Measurements from ENCODE around the gene PCBP3.

PCBP3 gene

GRCh38 chr21:45768740-45769048 lies 125.2 kb downstream of the PCBP3 start:
- DNase-seq, result peak; percentile 59
- Mint-ChIP-seq H3K36me3 (ENCODE audit: low read depth) (peaks cover 1% of the 10 kb centered on the region), H3K27ac (peak overlapping the region; percentile 97), H3K4me1 (ENCODE audit: low read depth) (peaks cover 62% of the 10 kb centered on the region), H3K27me3 (no peaks in the 10 kb centered on the region), H3K9me3 (peaks cover 2% of the 10 kb centered on the region), H3K4me3 (peak overlapping the region; percentile 65)

- peaks cover 62% of the 10 kb centered on the region for H3K4me1 Mint-ChIP-seq (ENCODE audit: low read depth)
- peaks cover 3% of the 10 kb centered on the region for H3K36me3 Mint-ChIP-seq (ENCODE audit: low read depth)
- peak overlapping the region; percentile 65 for H3K4me3 Mint-ChIP-seq
- no peaks in the 10 kb centered on the region for H3K27me3 Mint-ChIP-seq
- peak; percentile 43 for DNase-seq
- peak overlapping the region; percentile 97 for H3K27ac Mint-ChIP-seq
- peaks cover 2% of the 10 kb centered on the region for H3K9me3 Mint-ChIP-seq
These were observed 125.8 kb downstream of the PCBP3 start for GRCh38 chr21:45769294-45769693.

GRCh38 chr21:45769896-45770295 lies 126.4 kb downstream of the PCBP3 start:
- Mint-ChIP-seq H3K27me3 (no peaks in the 10 kb centered on the region), H3K27ac (peak overlapping the region; percentile 97)
- no peak for DNase-seq

GRCh38 chr21:45772180-45772579 lies 128.7 kb downstream of the PCBP3 start:
- no peak for DNase-seq
- no peak overlapping the region for H3K4me3 Mint-ChIP-seq
- no peaks in the 10 kb centered on the region for H3K27me3 Mint-ChIP-seq
- peaks cover 39% of the 10 kb centered on the region for H3K4me1 Mint-ChIP-seq (ENCODE audit: low read depth)
- H3K27ac Mint-ChIP-seq, result no peak overlapping the region
- H3K9me3 Mint-ChIP-seq, result peaks cover 8% of the 10 kb centered on the region
- H3K36me3 Mint-ChIP-seq (ENCODE audit: low read depth), result peaks cover 8% of the 10 kb centered on the region

More at GRCh38 chr21:45769896-45770295, 126.4 kb downstream of the PCBP3 start:
- Mint-ChIP-seq H3K9me3 (peaks cover 2% of the 10 kb centered on the region), H3K4me1 (ENCODE audit: low read depth) (peaks cover 58% of the 10 kb centered on the region), H3K36me3 (ENCODE audit: low read depth) (peaks cover 3% of the 10 kb centered on the region), H3K4me3 (peak overlapping the region; percentile 65)

- DNase-seq, result no peak
- Mint-ChIP-seq H3K27me3 (no peaks in the 10 kb centered on the region), H3K27ac (no peak overlapping the region), H3K9me3 (peaks cover 18% of the 10 kb centered on the region), H3K4me3 (no peak overlapping the region), H3K4me1 (ENCODE audit: low read depth) (peaks cover 18% of the 10 kb centered on the region), H3K36me3 (ENCODE audit: low read depth) (peaks cover 12% of the 10 kb centered on the region)
These were observed 130.8 kb downstream of the PCBP3 start for GRCh38 chr21:45774291-45774690.

GRCh38 chr21:45776971-45777370 lies 133.4 kb downstream of the PCBP3 start:
- no peak for DNase-seq
- H3K4me3 Mint-ChIP-seq, result no peak overlapping the region
- peaks cover 6% of the 10 kb centered on the region for H3K4me1 Mint-ChIP-seq (ENCODE audit: low read depth)
- H3K9me3 Mint-ChIP-seq, result peaks cover 18% of the 10 kb centered on the region
- H3K27ac Mint-ChIP-seq, result no peak overlapping the region
- peaks cover 5% of the 10 kb centered on the region for H3K27me3 Mint-ChIP-seq
- peaks cover 12% of the 10 kb centered on the region for H3K36me3 Mint-ChIP-seq (ENCODE audit: low read depth)

- DNase-seq, result no peak
- Mint-ChIP-seq H3K36me3 (ENCODE audit: low read depth) (peaks cover 11% of the 10 kb centered on the region), H3K4me1 (ENCODE audit: low read depth) (peaks cover 6% of the 10 kb centered on the region), H3K4me3 (no peak overlapping the region), H3K27me3 (peaks cover 5% of the 10 kb centered on the region), H3K27ac (no peak overlapping the region), H3K9me3 (peaks cover 16% of the 10 kb centered on the region)
These were observed 135.2 kb downstream of the PCBP3 start for GRCh38 chr21:45778686-45779085.

GRCh38 chr21:45779226-45779625 lies 135.7 kb downstream of the PCBP3 start:
- no peak overlapping the region for H3K4me3 Mint-ChIP-seq
- no peak for DNase-seq
- peaks cover 16% of the 10 kb centered on the region for H3K9me3 Mint-ChIP-seq
- peaks cover 9% of the 10 kb centered on the region for H3K36me3 Mint-ChIP-seq (ENCODE audit: low read depth)
- H3K27ac Mint-ChIP-seq, result no peak overlapping the region
- peaks cover 6% of the 10 kb centered on the region for H3K4me1 Mint-ChIP-seq (ENCODE audit: low read depth)
- H3K27me3 Mint-ChIP-seq, result peaks cover 5% of the 10 kb centered on the region

- no peak overlapping the region for H3K27ac Mint-ChIP-seq
- H3K4me1 Mint-ChIP-seq (ENCODE audit: low read depth), result peaks cover 6% of the 10 kb centered on the region
- H3K4me3 Mint-ChIP-seq, result no peak overlapping the region
- no peak for DNase-seq
- peaks cover 9% of the 10 kb centered on the region for H3K36me3 Mint-ChIP-seq (ENCODE audit: low read depth)
- H3K27me3 Mint-ChIP-seq, result peaks cover 5% of the 10 kb centered on the region
- H3K9me3 Mint-ChIP-seq, result peaks cover 16% of the 10 kb centered on the region
These were observed 137.1 kb downstream of the PCBP3 start for GRCh38 chr21:45780647-45781046.

GRCh38 chr21:45781741-45782140 lies 138.2 kb downstream of the PCBP3 start:
- no peak overlapping the region for H3K27ac Mint-ChIP-seq
- no peak overlapping the region for H3K4me3 Mint-ChIP-seq
- peaks cover 9% of the 10 kb centered on the region for H3K36me3 Mint-ChIP-seq (ENCODE audit: low read depth)
- H3K4me1 Mint-ChIP-seq (ENCODE audit: low read depth), result peaks cover 6% of the 10 kb centered on the region
- DNase-seq, result no peak
- H3K27me3 Mint-ChIP-seq, result peaks cover 5% of the 10 kb centered on the region
- H3K9me3 Mint-ChIP-seq, result peaks cover 15% of the 10 kb centered on the region

- DNase-seq, result no peak
- Mint-ChIP-seq H3K27ac (no peak overlapping the region), H3K4me1 (ENCODE audit: low read depth) (peaks cover 10% of the 10 kb centered on the region), H3K36me3 (ENCODE audit: low read depth) (no peaks in the 10 kb centered on the region), H3K4me3 (no peak overlapping the region), H3K9me3 (no peaks in the 10 kb centered on the region), H3K27me3 (no peaks in the 10 kb centered on the region)
These were observed 143.1 kb downstream of the PCBP3 start for GRCh38 chr21:45786660-45787059.

- H3K4me3 Mint-ChIP-seq, result no peak overlapping the region
- no peaks in the 10 kb centered on the region for H3K9me3 Mint-ChIP-seq
- H3K27me3 Mint-ChIP-seq, result no peaks in the 10 kb centered on the region
- H3K27ac Mint-ChIP-seq, result no peak overlapping the region
- peaks cover 8% of the 10 kb centered on the region for H3K4me1 Mint-ChIP-seq (ENCODE audit: low read depth)
- H3K36me3 Mint-ChIP-seq (ENCODE audit: low read depth), result no peaks in the 10 kb centered on the region
- no peak for DNase-seq
These were observed 143.8 kb downstream of the PCBP3 start for GRCh38 chr21:45787371-45787770.

GRCh38 chr21:45788198-45788597 lies 144.7 kb downstream of the PCBP3 start:
- DNase-seq, result no peak
- Mint-ChIP-seq H3K9me3 (no peaks in the 10 kb centered on the region), H3K36me3 (ENCODE audit: low read depth) (no peaks in the 10 kb centered on the region), H3K4me1 (ENCODE audit: low read depth) (peaks cover 8% of the 10 kb centered on the region), H3K27me3 (no peaks in the 10 kb centered on the region), H3K27ac (peak overlapping the region; percentile 45), H3K4me3 (no peak overlapping the region)

- peak overlapping the region; percentile 45 for H3K27ac Mint-ChIP-seq
- no peaks in the 10 kb centered on the region for H3K27me3 Mint-ChIP-seq
- no peaks in the 10 kb centered on the region for H3K9me3 Mint-ChIP-seq
- no peaks in the 10 kb centered on the region for H3K36me3 Mint-ChIP-seq (ENCODE audit: low read depth)
- no peak overlapping the region for H3K4me3 Mint-ChIP-seq
- H3K4me1 Mint-ChIP-seq (ENCODE audit: low read depth), result peaks cover 8% of the 10 kb centered on the region
- no peak for DNase-seq
These were observed 145.3 kb downstream of the PCBP3 start for GRCh38 chr21:45788637-45789506.

- H3K27ac Mint-ChIP-seq, result no peak overlapping the region
- H3K9me3 Mint-ChIP-seq, result no peaks in the 10 kb centered on the region
- H3K4me1 Mint-ChIP-seq (ENCODE audit: low read depth), result peaks cover 8% of the 10 kb centered on the region
These were observed 146.9 kb downstream of the PCBP3 start for GRCh38 chr21:45790427-45790826.

More at GRCh38 chr21:45790427-45790826, 146.9 kb downstream of the PCBP3 start:
- no peak overlapping the region for H3K4me3 Mint-ChIP-seq
- H3K27me3 Mint-ChIP-seq, result no peaks in the 10 kb centered on the region
- H3K36me3 Mint-ChIP-seq (ENCODE audit: low read depth), result no peaks in the 10 kb centered on the region
- DNase-seq, result no peak

All from activated T-cell treated with anti-CD3 and anti-CD28 coated beads, Interleukin-2, amount 50 U/mL, for 24 hours (primary cell).